ENCODE measurements around the gene FAN1. TPM values are rescaled to one million over a fixed set of nuclear protein-coding genes. Genes with fewer than 3 reads are reported as not detected.

The FAN1 gene
- total and polyA plus RNA-seq, 9 donors: 18.7 to 26.6 (median 21.0) TPM

- 62% methylated on average over 5 of the region's 7 CpGs for WGBS (ENCODE audit: insufficient coverage)
- Histone ChIP-seq H3K27ac (ENCODE audit: low read length) (no peak overlapping the region), H3K4me3 (ENCODE audit: low read length) (no peak overlapping the region), H3K4me1 (ENCODE audit: control insufficient read depth, insufficient read depth, low read length) (peaks cover 4% of the 10 kb centered on the region), H3K36me3 (ENCODE audit: control insufficient read depth, insufficient read depth, low read length) (peaks cover 63% of the 10 kb centered on the region), H3K9me3 (replicated peaks; ENCODE audit: control insufficient read depth, low read depth, low read length) (peaks cover 4% of the 10 kb centered on the region), H3K27me3 (ENCODE audit: control insufficient read depth, insufficient read depth, low read length) (no peaks in the 10 kb centered on the region)
- DNase-seq: peak; percentile 29
Observed at GRCh38 chr15:30953731-30954378, 50.1 kb downstream of the FAN1 start.

- Histone ChIP-seq H3K27me3 (ENCODE audit: control insufficient read depth, insufficient read depth, low read length) (no peaks in the 10 kb centered on the region), H3K4me3 (ENCODE audit: low read length) (no peak overlapping the region), H3K27ac (ENCODE audit: low read length) (no peak overlapping the region), H3K36me3 (ENCODE audit: control insufficient read depth, insufficient read depth, low read length) (peaks cover 61% of the 10 kb centered on the region), H3K9me3 (replicated peaks; ENCODE audit: control insufficient read depth, low read depth, low read length) (no peaks in the 10 kb centered on the region), H3K4me1 (ENCODE audit: control insufficient read depth, insufficient read depth, low read length) (peaks cover 4% of the 10 kb centered on the region)
- no CpG with 5 or more reads among the region's 1 CpG for WGBS (ENCODE audit: insufficient coverage)
- DNase-seq: no peak
Observed at GRCh38 chr15:30954674-30955073, 51.0 kb downstream of the FAN1 start.

GRCh38 chr15:30956216-30957124, 52.8 kb downstream of the FAN1 start:
- Histone ChIP-seq H3K4me3 (ENCODE audit: low read length) (no peak overlapping the region), H3K4me1 (ENCODE audit: control insufficient read depth, insufficient read depth, low read length) (peaks cover 4% of the 10 kb centered on the region), H3K9me3 (replicated peaks; ENCODE audit: control insufficient read depth, low read depth, low read length) (no peaks in the 10 kb centered on the region), H3K27ac (ENCODE audit: low read length) (no peak overlapping the region), H3K36me3 (ENCODE audit: control insufficient read depth, insufficient read depth, low read length) (peaks cover 54% of the 10 kb centered on the region), H3K27me3 (ENCODE audit: control insufficient read depth, insufficient read depth, low read length) (no peaks in the 10 kb centered on the region)
- 100% methylated on average over 1 of the region's 6 CpGs for WGBS (ENCODE audit: insufficient coverage)
- no peak for DNase-seq

GRCh38 chr15:30958219-30958618, 54.5 kb downstream of the FAN1 start:
- Histone ChIP-seq H3K4me1 (ENCODE audit: control insufficient read depth, insufficient read depth, low read length) (peaks cover 9% of the 10 kb centered on the region), H3K9me3 (replicated peaks; ENCODE audit: control insufficient read depth, low read depth, low read length) (no peaks in the 10 kb centered on the region), H3K27ac (ENCODE audit: low read length) (no peak overlapping the region), H3K4me3 (ENCODE audit: low read length) (no peak overlapping the region), H3K36me3 (ENCODE audit: control insufficient read depth, insufficient read depth, low read length) (peaks cover 46% of the 10 kb centered on the region), H3K27me3 (ENCODE audit: control insufficient read depth, insufficient read depth, low read length) (no peaks in the 10 kb centered on the region)
- 94% methylated on average over 3 of the region's 5 CpGs for WGBS (ENCODE audit: insufficient coverage)
- DNase-seq: no peak

- H3K9me3 ChIP-seq (replicated peaks; ENCODE audit: control insufficient read depth, low read depth, low read length): no peaks in the 10 kb centered on the region
- peak; percentile 21 for DNase-seq
- no peak overlapping the region for H3K27ac ChIP-seq (ENCODE audit: low read length)
- peaks cover 5% of the 10 kb centered on the region for H3K4me1 ChIP-seq (ENCODE audit: control insufficient read depth, insufficient read depth, low read length)
- no peak overlapping the region for H3K4me3 ChIP-seq (ENCODE audit: low read length)
- H3K36me3 ChIP-seq (ENCODE audit: control insufficient read depth, insufficient read depth, low read length): peaks cover 38% of the 10 kb centered on the region
- no peaks in the 10 kb centered on the region for H3K27me3 ChIP-seq (ENCODE audit: control insufficient read depth, insufficient read depth, low read length)
Observed at GRCh38 chr15:30962079-30962478, 58.4 kb downstream of the FAN1 start.

- H3K9me3 ChIP-seq (replicated peaks; ENCODE audit: control insufficient read depth, low read depth, low read length): no peaks in the 10 kb centered on the region
- no peak for DNase-seq
- H3K36me3 ChIP-seq (ENCODE audit: control insufficient read depth, insufficient read depth, low read length): peaks cover 33% of the 10 kb centered on the region
- peaks cover 5% of the 10 kb centered on the region for H3K4me1 ChIP-seq (ENCODE audit: control insufficient read depth, insufficient read depth, low read length)
- H3K27ac ChIP-seq (ENCODE audit: low read length): no peak overlapping the region
- no peaks in the 10 kb centered on the region for H3K27me3 ChIP-seq (ENCODE audit: control insufficient read depth, insufficient read depth, low read length)
- 100% methylated on average over 2 of the region's 3 CpGs for WGBS (ENCODE audit: insufficient coverage)
- no peak overlapping the region for H3K4me3 ChIP-seq (ENCODE audit: low read length)
Observed at GRCh38 chr15:30962659-30963058, 58.9 kb downstream of the FAN1 start.

- Histone ChIP-seq H3K27me3 (ENCODE audit: control insufficient read depth, insufficient read depth, low read length) (no peaks in the 10 kb centered on the region), H3K9me3 (replicated peaks; ENCODE audit: control insufficient read depth, low read depth, low read length) (no peaks in the 10 kb centered on the region), H3K4me1 (ENCODE audit: control insufficient read depth, insufficient read depth, low read length) (peaks cover 5% of the 10 kb centered on the region), H3K4me3 (ENCODE audit: low read length) (no peak overlapping the region), H3K27ac (ENCODE audit: low read length) (no peak overlapping the region), H3K36me3 (ENCODE audit: control insufficient read depth, insufficient read depth, low read length) (peaks cover 29% of the 10 kb centered on the region)
- no CpG with 5 or more reads among the region's 3 CpGs for WGBS (ENCODE audit: insufficient coverage)
- DNase-seq: no peak
Observed at GRCh38 chr15:30963681-30964080, 60.0 kb downstream of the FAN1 start.

- H3K27ac ChIP-seq (ENCODE audit: low read length): no peak overlapping the region
- DNase-seq: no peak
- no peaks in the 10 kb centered on the region for H3K27me3 ChIP-seq (ENCODE audit: control insufficient read depth, insufficient read depth, low read length)
- 100% methylated on average over 1 of the region's 2 CpGs for WGBS (ENCODE audit: insufficient coverage)
- H3K9me3 ChIP-seq (replicated peaks; ENCODE audit: control insufficient read depth, low read depth, low read length): no peaks in the 10 kb centered on the region
- no peaks in the 10 kb centered on the region for H3K4me1 ChIP-seq (ENCODE audit: control insufficient read depth, insufficient read depth, low read length)
- no peak overlapping the region for H3K4me3 ChIP-seq (ENCODE audit: low read length)
- H3K36me3 ChIP-seq (ENCODE audit: control insufficient read depth, insufficient read depth, low read length): peaks cover 29% of the 10 kb centered on the region
Observed at GRCh38 chr15:30969724-30970123, 66.0 kb downstream of the FAN1 start.

- 100% methylated on average over 3 of the region's 4 CpGs for WGBS (ENCODE audit: insufficient coverage)
- Histone ChIP-seq H3K4me3 (ENCODE audit: low read length) (no peak overlapping the region), H3K36me3 (ENCODE audit: control insufficient read depth, insufficient read depth, low read length) (peaks cover 17% of the 10 kb centered on the region)
Observed at GRCh38 chr15:30973379-30973778, 69.7 kb downstream of the FAN1 start.

GRCh38 chr15:30974112-30974511, 70.4 kb downstream of the FAN1 start:
- Histone ChIP-seq H3K4me1 (ENCODE audit: control insufficient read depth, insufficient read depth, low read length) (no peaks in the 10 kb centered on the region), H3K36me3 (ENCODE audit: control insufficient read depth, insufficient read depth, low read length) (peaks cover 17% of the 10 kb centered on the region), H3K27ac (ENCODE audit: low read length) (no peak overlapping the region), H3K9me3 (replicated peaks; ENCODE audit: control insufficient read depth, low read depth, low read length) (no peaks in the 10 kb centered on the region), H3K4me3 (ENCODE audit: low read length) (no peak overlapping the region), H3K27me3 (ENCODE audit: control insufficient read depth, insufficient read depth, low read length) (no peaks in the 10 kb centered on the region)
- WGBS (ENCODE audit: insufficient coverage): no CpG with 5 or more reads among the region's 5 CpGs
- DNase-seq: no peak

More at GRCh38 chr15:30973379-30973778, 69.7 kb downstream of the FAN1 start:
- no peak for DNase-seq
- H3K27ac ChIP-seq (ENCODE audit: low read length): no peak overlapping the region
- H3K4me1 ChIP-seq (ENCODE audit: control insufficient read depth, insufficient read depth, low read length): no peaks in the 10 kb centered on the region
- H3K9me3 ChIP-seq (replicated peaks; ENCODE audit: control insufficient read depth, low read depth, low read length): no peaks in the 10 kb centered on the region
- H3K27me3 ChIP-seq (ENCODE audit: control insufficient read depth, insufficient read depth, low read length): no peaks in the 10 kb centered on the region
